Testis (tissue), 3 donors: ENCODE results near the gene ITGA4. TPM values are rescaled to one million over a fixed set of nuclear protein-coding genes. Genes with fewer than 3 reads are reported as not detected.

Source experiments
- DNase-seq: peaks from one replicate; pipeline ENCODE4 v3.0.0-alpha.2; 2019
- H3K27ac ChIP-seq, 2 donors: fragments of 200-600 bp; sonication (generic); one replicate each; pipeline ENCODE4 v1.5.1; 2019
- H3K27me3 ChIP-seq: fragments of 200-600 bp; sonication (generic); one replicate; pipeline ENCODE4 v1.5.1; 2019
- H3K36me3 ChIP-seq: fragments of 200-600 bp; sonication (generic); one replicate; pipeline ENCODE4 v1.5.1; 2017; ENCODE audit warnings: low read depth; ENCODE audit errors: missing control alignments
- H3K4me1 ChIP-seq: fragments of 200-600 bp; sonication (generic); one replicate; pipeline ENCODE4 v1.5.1; 2019
- H3K4me3 ChIP-seq, 2 donors: fragments of 200-600 bp; sonication (generic); one replicate each; pipeline ENCODE4 v1.5.1; 2017 to 2019
- H3K9me3 ChIP-seq: fragments of 200-600 bp; sonication (generic); one replicate; pipeline ENCODE4 v1.5.1; 2017
- CTCF ChIP-seq, 3 experiments: fragments of 450-650 bp in 2 of 3; fragments of 200-600 bp in 1 of 3; sonication (generic) in 1 of 3; IDR thresholded peaks; one replicate each; pipeline ENCODE4 v1.5.1; 2016 to 2019; ENCODE audit warnings: antibody characterized with exemption in 3 of 3, mild to moderate bottlenecking in 2 of 3, moderate library complexity in 1 of 3
- POLR2A ChIP-seq: fragments of 450-650 bp; IDR thresholded peaks from one replicate; pipeline ENCODE4 v1.6.1; 2017; ENCODE audit warnings: antibody characterized with exemption, mild to moderate bottlenecking, moderate library complexity
- WGBS, 2 donors: methylation state at CpG; one replicate each; pipeline ENCODE4 v1.1.5; 2018; 5-methylcytosine and 5-hydroxymethylcytosine counted together
- intact Hi-C: fragments of 100-400 bp; cut with DNase I; formaldehyde crosslinking; loops from one replicate; pipeline ENCODE4 v1.15.1; 2023; ENCODE audit warnings: low total_unique reads
- polyA plus RNA-seq: library from polyadenylated mRNA; stranded (reverse); fragments of 350-450 nt; fragmentation: Illumina TruSeq; extraction: RNeasy Lipid Tissue Mini Kit (QIAGEN cat#74804); gene quantifications from one replicate; pipeline ENCODE4 v1.2.3, GENCODE V29; 2014; ENCODE audit warnings: low read depth, low replicate concordance; ENCODE audit not compliant: insufficient read depth
- total RNA-seq, 2 donors: library from RNA; depleted of rRNA; stranded (reverse); fragments of >200 nt; gene quantifications; one replicate each; pipeline ENCODE4 v1.2.3, GENCODE V29; 2016

The ITGA4 gene
- total and polyA plus RNA-seq, 3 donors from 2014 or later, result 1.6 to 3.8 (median 1.7) TPM

- intact Hi-C loops, result no loop called here
- WGBS, 2 donors, result 49 to 57% methylated on average over 3 of the region's 3 CpGs
- no peaks in the 10 kb centered on the region for H3K4me1 ChIP-seq
Measured at GRCh38 chr2:181578829-181579228, 121.6 kb downstream of the ITGA4 start.

GRCh38 chr2:181581534-181581933 lies 124.3 kb downstream of the ITGA4 start:
- no peak for DNase-seq
- no peak overlapping the region for H3K4me3 ChIP-seq
- no peaks in the 10 kb centered on the region for H3K36me3 ChIP-seq
- intact Hi-C loops, result no loop called here
- no peaks in the 10 kb centered on the region for H3K27me3 ChIP-seq
- no peaks in the 10 kb centered on the region for H3K9me3 ChIP-seq
- no peaks in the 10 kb centered on the region for H3K4me1 ChIP-seq
- no peak for TF ChIP-seq CTCF (IDR thresholded peaks at IDR 0.05)
- TF ChIP-seq POLR2A, result no peak
- 72 to 94% methylated on average over 2 of the region's 2 CpGs for WGBS, 2 donors
- no peak overlapping the region for H3K27ac ChIP-seq

More at GRCh38 chr2:181578829-181579228, 121.6 kb downstream of the ITGA4 start:
- TF ChIP-seq POLR2A, result no peak
- TF ChIP-seq CTCF (IDR thresholded peaks at IDR 0.05), result no peak
- Histone ChIP-seq H3K36me3 (no peaks in the 10 kb centered on the region), H3K27me3 (no peaks in the 10 kb centered on the region), H3K9me3 (no peaks in the 10 kb centered on the region), H3K4me3 (no peak overlapping the region), H3K27ac (no peak overlapping the region)
- no peak for DNase-seq

GRCh38 chr2:181585732-181586131 lies 128.5 kb downstream of the ITGA4 start:
- no peak for DNase-seq
- Histone ChIP-seq H3K27ac (no peak overlapping the region), H3K36me3 (no peaks in the 10 kb centered on the region), H3K27me3 (no peaks in the 10 kb centered on the region), H3K4me1 (no peaks in the 10 kb centered on the region), H3K4me3 (no peak overlapping the region), H3K9me3 (no peaks in the 10 kb centered on the region)
- WGBS, 2 donors, result 59 to 66% methylated on average over 3 of the region's 3 CpGs
- intact Hi-C loops, result no loop called here
- TF ChIP-seq POLR2A (no peak), CTCF (IDR thresholded peaks at IDR 0.05) (no peak)

Other genes with a start within 250 kb of the ITGA4 start
- 1 to 10 TPM; 2.1 to 2.2 TPM for gene CERKL, start 199.7 kb downstream of the ITGA4 start, total RNA-seq
- gene CERKL, start 199.7 kb downstream of the ITGA4 start, polyA plus RNA-seq, result 0.62 TPM
- gene NEUROD1, start 223.1 kb downstream of the ITGA4 start, total RNA-seq, result under 1 TPM; 0.19 to 0.55 TPM
- 0.62 TPM for gene NEUROD1, start 223.1 kb downstream of the ITGA4 start, polyA plus RNA-seq